BLaER1 (cell line): ENCODE data around the gene TUBB6.

Source experiments
- H3K27ac ChIP-seq: shearing (Covaris generic); formaldehyde crosslinking; 2 replicates; pipeline ENCODE4 v1.8.1; 2022
- H3K27me3 ChIP-seq: shearing (Covaris generic); formaldehyde crosslinking; 2 replicates; pipeline ENCODE4 v1.8.1; 2022
- H3K36me3 ChIP-seq: shearing (Covaris generic); formaldehyde crosslinking; 2 replicates; pipeline ENCODE4 v1.8.1; 2022
- H3K4me1 ChIP-seq: shearing (Covaris generic); formaldehyde crosslinking; 2 replicates; pipeline ENCODE4 v1.8.1; 2022
- H3K4me2 ChIP-seq: shearing (Covaris generic); formaldehyde crosslinking; 2 replicates; pipeline ENCODE4 v1.8.1; 2022
- H3K4me3 ChIP-seq: shearing (Covaris generic); formaldehyde crosslinking; 2 replicates; pipeline ENCODE4 v1.8.1; 2022
- H3K9ac ChIP-seq: shearing (Covaris generic); formaldehyde crosslinking; 2 replicates; pipeline ENCODE4 v1.8.1; 2022
- H3K9me3 ChIP-seq: shearing (Covaris generic); formaldehyde crosslinking; 2 replicates; pipeline ENCODE4 v1.8.1; 2022
- H4K20me1 ChIP-seq: shearing (Covaris generic); formaldehyde crosslinking; 2 replicates; pipeline ENCODE4 v1.8.1; 2022
- Cebpa-rat ChIP-seq: shearing (Covaris generic); IDR thresholded peaks from 2 replicates; pipeline ENCODE4 v1.8.1; 2022

The TUBB6 gene

GRCh38 chr18:12359515-12359927, 51.5 kb downstream of the TUBB6 start:
- H3K27me3 ChIP-seq, result no peaks in the 10 kb centered on the region

GRCh38 chr18:12361770-12362378, 53.8 kb downstream of the TUBB6 start:
- no peaks in the 10 kb centered on the region for H3K9me3 ChIP-seq
- H3K9ac ChIP-seq, result no peak overlapping the region
- no peak for TF ChIP-seq Cebpa-rat
- H3K36me3 ChIP-seq, result peaks cover 94% of the 10 kb centered on the region
- H3K4me2 ChIP-seq, result no peak overlapping the region
- no peaks in the 10 kb centered on the region for H3K27me3 ChIP-seq
- H3K4me3 ChIP-seq, result no peak overlapping the region
- H3K4me1 ChIP-seq, result peaks cover 10% of the 10 kb centered on the region
- H4K20me1 ChIP-seq, result peaks cover 70% of the 10 kb centered on the region
- H3K27ac ChIP-seq, result no peak overlapping the region

More at GRCh38 chr18:12359515-12359927, 51.5 kb downstream of the TUBB6 start:
- no peak for TF ChIP-seq Cebpa-rat
- Histone ChIP-seq H3K4me3 (no peak overlapping the region), H3K27ac (no peak overlapping the region), H3K4me1 (peaks cover 10% of the 10 kb centered on the region), H3K9ac (no peak overlapping the region), H3K36me3 (peaks cover 92% of the 10 kb centered on the region), H3K9me3 (no peaks in the 10 kb centered on the region), H4K20me1 (peaks cover 48% of the 10 kb centered on the region), H3K4me2 (no peak overlapping the region)

- TF ChIP-seq Cebpa-rat, result no peak
- Histone ChIP-seq H3K4me2 (no peak overlapping the region), H3K27ac (no peak overlapping the region), H3K27me3 (no peaks in the 10 kb centered on the region), H3K9ac (no peak overlapping the region), H3K4me3 (no peak overlapping the region), H3K36me3 (peaks cover 99% of the 10 kb centered on the region), H3K4me1 (peaks cover 10% of the 10 kb centered on the region), H4K20me1 (peaks cover 77% of the 10 kb centered on the region), H3K9me3 (no peaks in the 10 kb centered on the region)
Observed at GRCh38 chr18:12362473-12363174, 54.6 kb downstream of the TUBB6 start.

GRCh38 chr18:12366379-12366778, 58.3 kb downstream of the TUBB6 start:
- H3K9ac ChIP-seq, result no peak overlapping the region
- no peak overlapping the region for H3K4me2 ChIP-seq
- H3K9me3 ChIP-seq, result no peaks in the 10 kb centered on the region
- H3K27ac ChIP-seq, result no peak overlapping the region
- TF ChIP-seq Cebpa-rat, result no peak
- peaks cover 97% of the 10 kb centered on the region for H3K36me3 ChIP-seq
- H3K4me3 ChIP-seq, result no peak overlapping the region
- H3K27me3 ChIP-seq, result no peaks in the 10 kb centered on the region
- peaks cover 10% of the 10 kb centered on the region for H3K4me1 ChIP-seq
- H4K20me1 ChIP-seq, result peaks cover 95% of the 10 kb centered on the region

GRCh38 chr18:12366784-12367183, 58.7 kb downstream of the TUBB6 start:
- H3K36me3 ChIP-seq, result peaks cover 94% of the 10 kb centered on the region
- no peaks in the 10 kb centered on the region for H3K9me3 ChIP-seq
- H3K27ac ChIP-seq, result no peak overlapping the region

GRCh38 chr18:12369211-12369610, 61.2 kb downstream of the TUBB6 start:
- Histone ChIP-seq H3K27ac (no peak overlapping the region), H3K4me2 (no peak overlapping the region), H3K4me1 (peaks cover 13% of the 10 kb centered on the region), H3K27me3 (no peaks in the 10 kb centered on the region), H3K36me3 (peaks cover 80% of the 10 kb centered on the region), H3K9ac (no peak overlapping the region), H3K4me3 (no peak overlapping the region), H3K9me3 (no peaks in the 10 kb centered on the region), H4K20me1 (peaks cover 98% of the 10 kb centered on the region)
- no peak for TF ChIP-seq Cebpa-rat

More at GRCh38 chr18:12366784-12367183, 58.7 kb downstream of the TUBB6 start:
- Histone ChIP-seq H3K9ac (no peak overlapping the region), H3K4me3 (no peak overlapping the region), H4K20me1 (peaks cover 98% of the 10 kb centered on the region), H3K4me1 (peaks cover 8% of the 10 kb centered on the region), H3K27me3 (no peaks in the 10 kb centered on the region), H3K4me2 (no peak overlapping the region)
- no peak for TF ChIP-seq Cebpa-rat

- Histone ChIP-seq H3K27me3 (no peaks in the 10 kb centered on the region), H3K4me2 (no peak overlapping the region), H3K9ac (no peak overlapping the region), H3K4me1 (peaks cover 34% of the 10 kb centered on the region), H3K27ac (no peak overlapping the region), H4K20me1 (peaks cover 99% of the 10 kb centered on the region), H3K4me3 (no peak overlapping the region), H3K9me3 (no peaks in the 10 kb centered on the region), H3K36me3 (peaks cover 67% of the 10 kb centered on the region)
- no peak for TF ChIP-seq Cebpa-rat
Observed at GRCh38 chr18:12371590-12371989, 63.5 kb downstream of the TUBB6 start.

- Histone ChIP-seq H3K4me1 (peaks cover 34% of the 10 kb centered on the region), H4K20me1 (peaks cover 93% of the 10 kb centered on the region), H3K9me3 (no peaks in the 10 kb centered on the region), H3K9ac (no peak overlapping the region), H3K36me3 (peaks cover 59% of the 10 kb centered on the region), H3K27ac (no peak overlapping the region), H3K4me3 (no peak overlapping the region), H3K27me3 (no peaks in the 10 kb centered on the region), H3K4me2 (no peak overlapping the region)
- TF ChIP-seq Cebpa-rat, result no peak
Observed at GRCh38 chr18:12372406-12372805, 64.4 kb downstream of the TUBB6 start.

- TF ChIP-seq Cebpa-rat, result no peak
- no peak overlapping the region for H3K9ac ChIP-seq
Observed at GRCh38 chr18:12373116-12373770, 65.2 kb downstream of the TUBB6 start.

GRCh38 chr18:12373771-12374116, 65.7 kb downstream of the TUBB6 start:
- Histone ChIP-seq H3K4me1 (peaks cover 41% of the 10 kb centered on the region), H3K4me2 (no peak overlapping the region), H4K20me1 (peaks cover 80% of the 10 kb centered on the region), H3K4me3 (no peak overlapping the region), H3K9ac (no peak overlapping the region), H3K36me3 (peaks cover 45% of the 10 kb centered on the region), H3K27me3 (no peaks in the 10 kb centered on the region), H3K27ac (no peak overlapping the region), H3K9me3 (no peaks in the 10 kb centered on the region)
- no peak for TF ChIP-seq Cebpa-rat

More at GRCh38 chr18:12373116-12373770, 65.2 kb downstream of the TUBB6 start:
- no peaks in the 10 kb centered on the region for H3K27me3 ChIP-seq
- H3K36me3 ChIP-seq, result peaks cover 50% of the 10 kb centered on the region
- no peaks in the 10 kb centered on the region for H3K9me3 ChIP-seq
- H3K27ac ChIP-seq, result no peak overlapping the region
- no peak overlapping the region for H3K4me3 ChIP-seq
- no peak overlapping the region for H3K4me2 ChIP-seq
- H3K4me1 ChIP-seq, result peaks cover 39% of the 10 kb centered on the region
- H4K20me1 ChIP-seq, result peaks cover 85% of the 10 kb centered on the region
